GM21515 (cell line): ENCODE results near the gene IGFBP5.

Experiments used
- ATAC-seq: cut with Tn5 transposase; IDR thresholded peaks from one replicate; pipeline ENCODE4 v1.9.1; 2021; ENCODE audit not compliant: unreplicated experiment

IGFBP5 gene

GRCh38 chr2:216626168-216626874 is 69.0 kb downstream of the IGFBP5 start:
- ATAC-seq: no peak

GRCh38 chr2:216624251-216624650 is 71.1 kb downstream of the IGFBP5 start:
- no peak for ATAC-seq

GRCh38 chr2:216622526-216622925 is 72.8 kb downstream of the IGFBP5 start:
- no peak for ATAC-seq
